GM21619 (cell line): ENCODE results near the gene PPP2R2D.

Experiments
- ATAC-seq: cut with Tn5 transposase; IDR thresholded peaks from one replicate; pipeline ENCODE4 v1.9.1; 2021; ENCODE audit not compliant: unreplicated experiment

PPP2R2D gene

GRCh38 chr10:131926253-131926652 lies 25.4 kb downstream of the PPP2R2D start:
- no peak for ATAC-seq

GRCh38 chr10:131926743-131927595 lies 26.2 kb downstream of the PPP2R2D start:
- no peak for ATAC-seq

- ATAC-seq, result peak; percentile 87
These were observed 27.7 kb downstream of the PPP2R2D start for GRCh38 chr10:131928248-131929095.

- ATAC-seq, result no peak
These were observed 28.5 kb downstream of the PPP2R2D start for GRCh38 chr10:131929122-131929845.

- no peak for ATAC-seq
These were observed 29.3 kb downstream of the PPP2R2D start for GRCh38 chr10:131930150-131930549.

- ATAC-seq, result no peak
These were observed 29.9 kb downstream of the PPP2R2D start for GRCh38 chr10:131930586-131931330.

- no peak for ATAC-seq
These were observed 31.2 kb downstream of the PPP2R2D start for GRCh38 chr10:131931981-131932380.

GRCh38 chr10:131933016-131933695 lies 32.3 kb downstream of the PPP2R2D start:
- no peak for ATAC-seq

GRCh38 chr10:131933696-131934086 lies 32.9 kb downstream of the PPP2R2D start:
- ATAC-seq, result no peak

GRCh38 chr10:131934769-131935168 lies 34.0 kb downstream of the PPP2R2D start:
- no peak for ATAC-seq

GRCh38 chr10:131935260-131935659 lies 34.5 kb downstream of the PPP2R2D start:
- ATAC-seq, result no peak

GRCh38 chr10:131936294-131936693 lies 35.5 kb downstream of the PPP2R2D start:
- no peak for ATAC-seq

GRCh38 chr10:131936736-131937135 lies 35.9 kb downstream of the PPP2R2D start:
- ATAC-seq, result no peak

- ATAC-seq, result no peak
These were observed 37.0 kb downstream of the PPP2R2D start for GRCh38 chr10:131937836-131938235.

- no peak for ATAC-seq
These were observed 37.9 kb downstream of the PPP2R2D start for GRCh38 chr10:131938681-131939080.

- ATAC-seq, result no peak
These were observed 41.6 kb downstream of the PPP2R2D start for GRCh38 chr10:131942455-131942854.

- no peak for ATAC-seq
These were observed 42.4 kb downstream of the PPP2R2D start for GRCh38 chr10:131943021-131943814.

GRCh38 chr10:131944412-131944811 lies 43.6 kb downstream of the PPP2R2D start:
- no peak for ATAC-seq

GRCh38 chr10:131944976-131945695 lies 44.3 kb downstream of the PPP2R2D start:
- no peak for ATAC-seq
